ENCODE results near the gene ZNF777. TPM values are rescaled to one million over a fixed set of nuclear protein-coding genes. Genes with fewer than 3 reads are reported as not detected.
A peak's percentile ranks its signal among the peaks of the same experiment; 100 is the strongest.

The ZNF777 gene
- total and polyA plus RNA-seq, 9 of the 15 experiments (the other 6 are each of a cell fraction or from before 2014, with no cell fraction given) = 0.11 to 32.6 (median 9.0) TPM

DNA sequence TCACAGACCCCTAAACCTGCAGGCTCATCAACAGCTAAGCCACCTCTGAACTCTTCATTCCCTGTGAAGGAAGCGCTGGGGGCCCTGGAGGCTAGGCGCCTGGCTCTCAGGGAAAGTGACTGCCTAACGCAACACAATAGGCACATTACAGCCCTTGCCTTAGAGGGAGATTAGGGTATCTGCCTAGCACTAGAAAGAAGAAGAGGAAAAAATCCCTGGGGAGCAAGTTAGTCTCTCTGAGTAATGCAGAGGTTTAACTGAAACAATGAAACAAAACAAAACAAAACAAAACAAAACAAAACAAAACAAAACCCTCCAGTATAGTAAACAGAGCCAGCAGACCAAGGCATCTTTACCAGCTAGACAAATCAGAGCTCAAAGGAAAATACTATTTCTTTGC lies 2.6 kb downstream of the ZNF777 start (continued):
- TF ChIP-seq, protein P1, sequence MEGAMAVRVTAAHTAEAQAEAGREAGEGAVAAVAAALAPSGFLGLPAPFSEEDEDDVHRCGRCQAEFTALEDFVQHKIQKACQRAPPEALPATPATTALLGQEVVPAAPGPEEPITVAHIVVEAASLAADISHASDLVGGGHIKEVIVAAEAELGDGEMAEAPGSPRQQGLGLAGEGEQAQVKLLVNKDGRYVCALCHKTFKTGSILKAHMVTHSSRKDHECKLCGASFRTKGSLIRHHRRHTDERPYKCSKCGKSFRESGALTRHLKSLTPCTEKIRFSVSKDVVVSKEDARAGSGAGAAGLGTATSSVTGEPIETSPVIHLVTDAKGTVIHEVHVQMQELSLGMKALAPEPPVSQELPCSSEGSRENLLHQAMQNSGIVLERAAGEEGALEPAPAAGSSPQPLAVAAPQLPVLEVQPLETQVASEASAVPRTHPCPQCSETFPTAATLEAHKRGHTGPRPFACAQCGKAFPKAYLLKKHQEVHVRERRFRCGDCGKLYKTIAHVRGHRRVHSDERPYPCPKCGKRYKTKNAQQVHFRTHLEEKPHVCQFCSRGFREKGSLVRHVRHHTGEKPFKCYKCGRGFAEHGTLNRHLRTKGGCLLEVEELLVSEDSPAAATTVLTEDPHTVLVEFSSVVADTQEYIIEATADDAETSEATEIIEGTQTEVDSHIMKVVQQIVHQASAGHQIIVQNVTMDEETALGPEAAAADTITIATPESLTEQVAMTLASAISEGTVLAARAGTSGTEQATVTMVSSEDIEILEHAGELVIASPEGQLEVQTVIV (CRISPR knock-in tag; IDR thresholded peaks at IDR 0.05; ENCODE audit: borderline replicate concordance) = no peak
- no peak for TF ChIP-seq KHSRP (IDR thresholded peaks at IDR 0.05)
- no peak for TF ChIP-seq TAF7 (tag; IDR thresholded peaks at IDR 0.05)
- TF ChIP-seq TGIF2 (CRISPR knock-in tag; IDR thresholded peaks at IDR 0.05) = no peak
- peak; percentile 29 for TF ChIP-seq ARHGAP35 (IDR thresholded peaks at IDR 0.05; ENCODE audit: partially characterized antibody)
- no peak for TF ChIP-seq BDP1 (IDR thresholded peaks at IDR 0.05; ENCODE audit: insufficient read depth, insufficient read length)
- TF ChIP-seq HDAC1 (IDR thresholded peaks at IDR 0.05) = 0 out of 4 replicates have a peak, but pooled peaks of 1 of the 2 experiments have one; percentile 13
- TF ChIP-seq SP1 (CRISPR knock-in tag; IDR thresholded peaks at IDR 0.05) = no peak
- TF ChIP-seq ZNF77 (CRISPR knock-in tag; IDR thresholded peaks at IDR 0.05) = no peak
- no peak for TF ChIP-seq MCM2 (IDR thresholded peaks at IDR 0.05; ENCODE audit: low read depth)
- TF ChIP-seq PHF20 (IDR thresholded peaks at IDR 0.05; ENCODE audit: partially characterized antibody) = no peak
- no peak for TF ChIP-seq RBBP5 (IDR thresholded peaks at IDR 0.05; ENCODE audit: borderline replicate concordance, insufficient read depth, low read length, poor library complexity, severe bottlenecking)
- TF ChIP-seq, protein P2, sequence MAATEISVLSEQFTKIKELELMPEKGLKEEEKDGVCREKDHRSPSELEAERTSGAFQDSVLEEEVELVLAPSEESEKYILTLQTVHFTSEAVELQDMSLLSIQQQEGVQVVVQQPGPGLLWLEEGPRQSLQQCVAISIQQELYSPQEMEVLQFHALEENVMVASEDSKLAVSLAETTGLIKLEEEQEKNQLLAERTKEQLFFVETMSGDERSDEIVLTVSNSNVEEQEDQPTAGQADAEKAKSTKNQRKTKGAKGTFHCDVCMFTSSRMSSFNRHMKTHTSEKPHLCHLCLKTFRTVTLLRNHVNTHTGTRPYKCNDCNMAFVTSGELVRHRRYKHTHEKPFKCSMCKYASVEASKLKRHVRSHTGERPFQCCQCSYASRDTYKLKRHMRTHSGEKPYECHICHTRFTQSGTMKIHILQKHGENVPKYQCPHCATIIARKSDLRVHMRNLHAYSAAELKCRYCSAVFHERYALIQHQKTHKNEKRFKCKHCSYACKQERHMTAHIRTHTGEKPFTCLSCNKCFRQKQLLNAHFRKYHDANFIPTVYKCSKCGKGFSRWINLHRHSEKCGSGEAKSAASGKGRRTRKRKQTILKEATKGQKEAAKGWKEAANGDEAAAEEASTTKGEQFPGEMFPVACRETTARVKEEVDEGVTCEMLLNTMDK (IDR thresholded peaks at IDR 0.05; ENCODE audit: borderline replicate concordance, insufficient read depth, low read depth, low read length, poor library complexity, severe bottlenecking) = no peak
- TF ChIP-seq, protein P3, sequence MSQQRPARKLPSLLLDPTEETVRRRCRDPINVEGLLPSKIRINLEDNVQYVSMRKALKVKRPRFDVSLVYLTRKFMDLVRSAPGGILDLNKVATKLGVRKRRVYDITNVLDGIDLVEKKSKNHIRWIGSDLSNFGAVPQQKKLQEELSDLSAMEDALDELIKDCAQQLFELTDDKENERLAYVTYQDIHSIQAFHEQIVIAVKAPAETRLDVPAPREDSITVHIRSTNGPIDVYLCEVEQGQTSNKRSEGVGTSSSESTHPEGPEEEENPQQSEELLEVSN (IDR thresholded peaks at IDR 0.05; ENCODE audit: borderline replicate concordance in 1 of 2, extremely low read depth in 1 of 2, insufficient read depth in 1 of 2, insufficient read length in 1 of 2, low read depth in 1 of 2, low read length in 1 of 2, poor library complexity in 1 of 2, severe bottlenecking in 1 of 2) = no peak
- no peak for TF ChIP-seq TRIM24 (IDR thresholded peaks at IDR 0.05)
- no peak for TF ChIP-seq ETV5 (CRISPR knock-in tag; IDR thresholded peaks at IDR 0.05; ENCODE audit: low read depth)
- TF ChIP-seq ZFP30 (CRISPR knock-in tag; IDR thresholded peaks at IDR 0.05; ENCODE audit: borderline replicate concordance) = no peak
- no peak for TF ChIP-seq TCFL5 (CRISPR knock-in tag; conservative IDR thresholded peaks at IDR 0.05)
- TF ChIP-seq SLC30A9 (CRISPR knock-in tag; IDR thresholded peaks at IDR 0.05) = no peak
- 0 out of 4 replicates have a peak, but pooled peaks of 1 of the 2 experiments have one; percentile 3 for TF ChIP-seq FOXA3 (CRISPR knock-in tag; conservative IDR thresholded peaks at IDR 0.05 in 1 of 2, IDR thresholded peaks at IDR 0.05 in 1 of 2)
- no peak for TF ChIP-seq NFE2 (IDR thresholded peaks at IDR 0.05; ENCODE audit: low read depth)
- no peak for TF ChIP-seq ZC3H4 (CRISPR knock-in tag; IDR thresholded peaks at IDR 0.05; ENCODE audit: borderline replicate concordance)
- no peak for TF ChIP-seq NRF1 (conservative IDR thresholded peaks at IDR 0.05 in 1 of 2, IDR thresholded peaks at IDR 0.05 in 1 of 2)

All from K562 (cell line).